HG03175 (cell line): ENCODE measurements around the gene MX2.
"Not testable (repeated sequence)": the region's sequence is repeated elsewhere in the genome, so short reads cannot be mapped to it uniquely, and the experiment has no call there.

ENCODE experiments used
- ATAC-seq: cut with Tn5 transposase; IDR thresholded peaks from one replicate; pipeline ENCODE4 v1.9.1; 2021; ENCODE audit warnings: mild to moderate bottlenecking, moderate library complexity; ENCODE audit not compliant: unreplicated experiment

MX2 gene, protein sequence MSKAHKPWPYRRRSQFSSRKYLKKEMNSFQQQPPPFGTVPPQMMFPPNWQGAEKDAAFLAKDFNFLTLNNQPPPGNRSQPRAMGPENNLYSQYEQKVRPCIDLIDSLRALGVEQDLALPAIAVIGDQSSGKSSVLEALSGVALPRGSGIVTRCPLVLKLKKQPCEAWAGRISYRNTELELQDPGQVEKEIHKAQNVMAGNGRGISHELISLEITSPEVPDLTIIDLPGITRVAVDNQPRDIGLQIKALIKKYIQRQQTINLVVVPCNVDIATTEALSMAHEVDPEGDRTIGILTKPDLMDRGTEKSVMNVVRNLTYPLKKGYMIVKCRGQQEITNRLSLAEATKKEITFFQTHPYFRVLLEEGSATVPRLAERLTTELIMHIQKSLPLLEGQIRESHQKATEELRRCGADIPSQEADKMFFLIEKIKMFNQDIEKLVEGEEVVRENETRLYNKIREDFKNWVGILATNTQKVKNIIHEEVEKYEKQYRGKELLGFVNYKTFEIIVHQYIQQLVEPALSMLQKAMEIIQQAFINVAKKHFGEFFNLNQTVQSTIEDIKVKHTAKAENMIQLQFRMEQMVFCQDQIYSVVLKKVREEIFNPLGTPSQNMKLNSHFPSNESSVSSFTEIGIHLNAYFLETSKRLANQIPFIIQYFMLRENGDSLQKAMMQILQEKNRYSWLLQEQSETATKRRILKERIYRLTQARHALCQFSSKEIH

GRCh38 chr21:41361786-41362604 lies at the start of gene MX2:
MX2 (plus strand) TSS chr21:41362027; CDS start chr21:41376907, 14,880 bp downstream.
- peak; percentile 69 for ATAC-seq

- ATAC-seq = not testable (repeated sequence)
Measured at GRCh38 chr21:41313285-41314164, 48.3 kb upstream of the MX2 start.

DNA sequence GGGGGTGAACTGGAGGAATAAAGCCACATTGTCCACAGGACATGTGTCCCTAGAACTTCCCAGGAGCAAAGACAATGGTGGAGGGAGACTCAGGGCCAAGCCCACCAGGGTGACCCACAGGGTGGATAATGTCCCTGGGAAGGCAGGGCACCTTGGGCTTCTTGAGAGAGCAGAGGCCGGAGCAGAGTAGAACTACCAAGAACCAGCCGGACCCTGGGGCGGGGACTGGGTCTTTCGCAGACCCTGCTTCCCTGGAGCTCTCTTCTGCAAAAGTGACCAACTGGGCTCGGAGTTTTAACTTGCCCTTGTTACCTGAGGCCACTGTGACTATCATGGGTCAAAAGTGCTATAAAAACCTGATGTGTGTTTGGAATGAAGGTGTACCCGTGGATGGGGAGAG lies 46.1 kb upstream of the MX2 start:
- no peak for ATAC-seq

- no peak for ATAC-seq
Measured at GRCh38 chr21:41316200-41317062, 45.4 kb upstream of the MX2 start, which contains the start of gene FAM3B. FAM3B (plus strand) TSS chr21:41316801; CDS start chr21:41316880, 79 bp downstream.

GRCh38 chr21:41317063-41317392 lies 44.8 kb upstream of the MX2 start:
- ATAC-seq = no peak

GRCh38 chr21:41317458-41317857 lies 44.4 kb upstream of the MX2 start:
- no peak for ATAC-seq

GRCh38 chr21:41318218-41318617 lies 43.6 kb upstream of the MX2 start:
- no peak for ATAC-seq

- no peak for ATAC-seq
Measured at GRCh38 chr21:41319273-41319672, 42.6 kb upstream of the MX2 start.

GRCh38 chr21:41321211-41321907 lies 40.5 kb upstream of the MX2 start:
- no peak for ATAC-seq

DNA sequence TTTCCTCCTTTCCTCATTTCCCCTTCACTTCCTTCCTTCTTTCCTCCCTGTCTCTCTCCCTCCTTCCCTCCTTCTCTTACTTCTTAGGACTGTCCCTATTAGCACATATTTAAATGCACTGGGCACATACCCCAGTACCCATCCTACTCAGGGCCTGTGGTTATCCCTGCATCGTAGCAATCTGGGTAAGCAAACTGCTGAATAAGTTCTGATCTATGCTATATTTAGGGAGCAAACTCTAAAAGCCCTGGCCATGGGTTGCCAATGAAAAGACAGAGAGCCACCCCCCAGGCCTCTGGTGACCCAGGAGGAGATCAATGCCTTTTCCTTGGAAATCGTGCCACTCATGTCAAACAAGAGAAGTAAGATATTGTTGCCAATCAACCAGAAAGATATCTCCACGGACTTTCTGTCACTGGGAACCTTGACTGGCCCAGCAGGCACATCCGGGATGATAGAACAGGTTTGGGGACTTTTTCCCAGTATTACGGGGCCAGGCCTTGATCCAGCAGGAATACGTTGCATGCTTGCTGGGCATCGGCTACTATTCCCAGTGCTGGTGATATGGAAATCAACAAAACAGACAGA lies 39.8 kb upstream of the MX2 start:
- ATAC-seq = no peak

DNA sequence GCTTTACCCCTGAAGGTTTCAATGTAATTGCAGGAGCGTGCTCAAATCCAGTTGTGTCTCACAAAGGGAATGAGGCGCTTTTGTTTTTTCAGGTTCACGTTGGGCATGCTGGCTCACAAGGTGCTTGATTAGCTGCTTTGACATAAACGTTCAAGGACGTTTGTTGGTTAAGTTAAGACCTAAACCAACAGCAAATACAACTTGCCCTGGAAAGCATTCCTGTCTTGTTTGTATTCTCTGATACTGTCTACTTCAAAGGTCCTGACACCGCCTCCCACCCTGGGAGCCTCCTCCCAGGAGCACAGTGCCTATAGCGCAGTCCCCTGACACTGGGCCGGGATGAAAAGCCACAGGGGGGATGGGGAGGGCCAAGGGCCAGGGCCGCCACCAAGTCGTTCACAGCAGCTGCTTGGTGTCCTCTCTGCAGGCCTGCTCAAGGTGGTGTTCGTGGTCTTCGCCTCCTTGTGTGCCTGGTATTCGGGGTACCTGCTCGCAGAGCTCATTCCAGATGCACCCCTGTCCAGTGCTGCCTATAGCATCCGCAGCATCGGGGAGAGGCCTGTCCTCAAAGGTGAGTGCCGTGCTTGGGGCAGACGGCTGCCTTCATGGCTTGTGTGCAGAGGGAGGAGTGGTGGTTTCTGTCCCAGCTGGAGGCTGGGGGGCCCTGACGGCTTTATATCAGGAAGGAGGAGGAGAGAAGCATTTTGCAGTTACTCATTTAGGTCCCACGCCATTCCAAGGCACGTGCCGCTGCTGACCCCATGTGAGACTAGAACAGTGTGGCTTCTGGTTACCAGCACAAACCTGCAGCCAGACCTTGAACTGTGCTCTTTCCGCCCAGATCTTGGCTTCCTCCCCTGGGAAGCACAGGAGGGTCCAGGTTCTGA lies 39.1 kb upstream of the MX2 start:
- no peak for ATAC-seq

- ATAC-seq = no peak
Measured at GRCh38 chr21:41325138-41325912, 36.5 kb upstream of the MX2 start.

- ATAC-seq = no peak
Measured at GRCh38 chr21:41326414-41327080, 35.3 kb upstream of the MX2 start.

GRCh38 chr21:41327753-41328152 lies 34.1 kb upstream of the MX2 start:
- ATAC-seq = no peak

DNA sequence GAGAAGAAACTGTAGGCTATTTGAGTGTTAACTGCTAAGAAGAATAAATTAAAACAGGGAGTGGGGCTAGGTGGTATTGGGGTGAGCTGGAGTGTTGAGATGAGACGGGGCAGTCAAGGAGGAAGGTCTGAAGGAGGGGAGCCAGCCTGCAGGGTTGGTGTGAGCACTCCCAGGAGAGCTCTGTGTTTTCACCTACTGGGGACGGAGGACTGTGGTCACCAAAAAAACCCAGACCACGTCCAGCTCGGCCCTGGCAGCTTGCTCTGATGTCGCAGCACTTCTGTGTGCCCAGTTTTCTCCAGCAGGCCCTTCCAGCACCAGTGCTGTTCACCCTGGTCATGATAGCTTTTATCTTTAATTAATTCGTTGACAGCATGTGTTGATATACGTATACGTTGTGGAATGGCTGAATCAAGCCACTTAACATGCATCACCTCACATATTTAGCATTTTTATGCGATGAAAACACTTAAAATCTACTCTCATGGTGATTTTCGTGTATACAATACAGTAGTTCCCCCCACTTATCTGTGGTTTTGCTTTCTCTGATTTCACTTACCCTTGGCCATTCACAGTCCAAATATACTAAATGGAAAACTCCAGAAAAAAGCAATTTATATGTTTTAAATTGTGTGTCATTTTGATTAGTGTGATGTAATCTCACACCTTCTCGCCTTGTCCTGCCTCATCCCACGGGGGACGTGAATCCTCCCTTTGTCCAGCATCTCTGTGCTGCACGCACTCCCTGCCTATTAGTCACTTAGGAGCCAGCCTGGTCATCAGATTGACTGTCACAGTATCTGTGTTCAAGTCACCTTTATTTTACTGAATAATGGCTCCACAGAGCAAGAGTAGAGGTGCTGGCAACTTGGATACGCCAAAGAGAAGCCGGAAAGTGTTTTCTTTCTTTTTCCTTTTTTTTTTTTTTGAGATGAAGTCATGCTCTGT lies 32.9 kb upstream of the MX2 start:
- no peak for ATAC-seq
